HG03060 (cell line): Measurements from ENCODE around the gene TM9SF2.
A peak's percentile ranks its signal among the peaks of the same experiment; 100 is the strongest.
"Not testable (repeated sequence)": the region's sequence is repeated elsewhere in the genome, so short reads cannot be mapped to it uniquely, and the experiment has no call there.

Source experiments
- ATAC-seq: cut with Tn5 transposase; IDR thresholded peaks from one replicate; pipeline ENCODE4 v1.9.1; 2021; ENCODE audit warnings: low read depth, moderate number of reproducible peaks; ENCODE audit not compliant: unreplicated experiment

The TM9SF2 gene

GRCh38 chr13:99528547-99528946, 27.3 kb downstream of the TM9SF2 start:
- no peak for ATAC-seq

GRCh38 chr13:99536023-99536422, 34.8 kb downstream of the TM9SF2 start:
- no peak for ATAC-seq

GRCh38 chr13:99540530-99540929, 39.3 kb downstream of the TM9SF2 start:
- ATAC-seq, result no peak

GRCh38 chr13:99542788-99543406, 41.6 kb downstream of the TM9SF2 start:
- peak; percentile 97 for ATAC-seq

GRCh38 chr13:99545361-99545760, 44.1 kb downstream of the TM9SF2 start:
- no peak for ATAC-seq

GRCh38 chr13:99545979-99546378, 44.7 kb downstream of the TM9SF2 start:
- ATAC-seq, result no peak

- ATAC-seq, result no peak
Measured at GRCh38 chr13:99546878-99547277, 45.6 kb downstream of the TM9SF2 start.

- peak; percentile 42 for ATAC-seq
Measured at GRCh38 chr13:99548448-99548847, 47.2 kb downstream of the TM9SF2 start.

GRCh38 chr13:99553033-99553432, 51.8 kb downstream of the TM9SF2 start:
- ATAC-seq, result no peak

GRCh38 chr13:99555149-99555548, 53.9 kb downstream of the TM9SF2 start:
- ATAC-seq, result no peak

GRCh38 chr13:99556867-99557443, 55.7 kb downstream of the TM9SF2 start:
- ATAC-seq, result no peak

GRCh38 chr13:99558570-99559180, 57.4 kb downstream of the TM9SF2 start:
- no peak for ATAC-seq

GRCh38 chr13:99559560-99559959, 58.3 kb downstream of the TM9SF2 start:
- no peak for ATAC-seq

- no peak for ATAC-seq
Measured at GRCh38 chr13:99563404-99563803, 62.1 kb downstream of the TM9SF2 start.

GRCh38 chr13:99564386-99564785, 63.1 kb downstream of the TM9SF2 start:
- no peak for ATAC-seq

GRCh38 chr13:99565478-99566124, 64.3 kb downstream of the TM9SF2 start:
- ATAC-seq, result no peak

GRCh38 chr13:99566125-99567083, 65.1 kb downstream of the TM9SF2 start:
- no peak for ATAC-seq

GRCh38 chr13:99568901-99569300, 67.6 kb downstream of the TM9SF2 start:
- ATAC-seq, result not testable (repeated sequence)

- no peak for ATAC-seq
Measured at GRCh38 chr13:99572131-99572530, 70.9 kb downstream of the TM9SF2 start.

- no peak for ATAC-seq
Measured at GRCh38 chr13:99572921-99573320, 71.6 kb downstream of the TM9SF2 start.
